Smooth muscle cell of the brain vasculature (primary cell): Measurements from ENCODE around the gene P3H1.
"Not testable (repeated sequence)": the region's sequence is repeated elsewhere in the genome, so short reads cannot be mapped to it uniquely, and the experiment has no call there.

Experiments
- DNase-seq: peaks from one replicate; pipeline ENCODE4 v3.0.0-alpha.2; 2012; ENCODE audit warnings: low read depth, low spot score

The P3H1 gene

DNA sequence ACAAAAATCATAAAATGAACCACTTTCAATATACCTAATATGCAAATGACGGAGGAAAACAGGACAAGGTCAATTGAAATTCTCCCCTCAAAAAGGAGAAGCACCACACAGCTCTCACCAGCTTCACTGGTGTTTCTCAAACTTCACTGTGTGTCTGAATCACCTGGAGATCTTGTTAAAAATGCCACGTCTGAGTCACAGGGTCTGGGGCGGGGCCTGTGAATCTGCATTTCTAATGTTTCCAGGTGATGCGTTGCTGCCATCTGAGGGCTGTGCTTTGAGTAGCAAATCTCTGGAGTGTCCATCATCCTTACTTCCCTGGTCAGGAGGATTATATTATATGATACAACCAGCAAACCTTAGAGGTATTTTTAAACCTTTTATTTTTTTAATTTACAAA is 35.8 kb downstream of the P3H1 start:
- no peak for DNase-seq

DNA sequence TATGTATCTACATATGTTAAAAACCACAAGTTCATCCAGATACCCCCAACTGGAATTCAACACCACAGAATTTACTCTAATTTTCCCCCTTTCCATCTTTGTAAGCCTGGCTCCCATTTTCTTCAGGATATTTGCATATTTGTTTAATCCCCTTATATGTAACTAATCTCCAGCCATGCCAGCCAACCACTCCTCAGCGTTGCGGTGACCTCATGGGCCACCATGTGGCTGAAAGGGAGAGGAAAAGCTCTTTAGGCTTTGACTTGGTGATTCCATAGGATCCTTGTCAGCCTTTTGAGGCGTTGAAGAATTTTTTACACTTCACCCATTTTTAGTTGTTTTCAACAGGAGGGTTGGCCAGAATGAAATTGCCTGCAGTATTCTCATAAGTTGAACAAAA is 36.8 kb downstream of the P3H1 start:
- DNase-seq: no peak

DNA sequence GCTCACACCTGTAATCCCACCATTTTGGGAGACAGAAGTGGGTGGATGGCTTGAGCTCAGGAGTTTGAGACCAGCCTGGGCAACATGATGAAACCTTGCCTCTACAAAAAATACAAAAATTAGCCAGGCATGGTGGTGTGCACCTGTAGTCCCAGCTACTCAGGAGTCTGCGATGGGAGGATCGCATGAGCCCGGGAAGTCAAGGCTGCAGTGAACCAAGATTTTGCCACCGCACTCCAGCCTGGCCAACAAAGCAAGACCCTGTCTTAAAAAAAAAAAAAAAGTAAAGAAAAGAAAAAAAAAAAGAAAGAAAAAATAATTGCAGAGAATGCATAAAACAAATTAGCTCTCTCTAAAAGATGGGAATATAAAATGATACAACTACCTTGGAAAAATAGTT is 41.0 kb downstream of the P3H1 start:
- not testable (repeated sequence) for DNase-seq

DNA sequence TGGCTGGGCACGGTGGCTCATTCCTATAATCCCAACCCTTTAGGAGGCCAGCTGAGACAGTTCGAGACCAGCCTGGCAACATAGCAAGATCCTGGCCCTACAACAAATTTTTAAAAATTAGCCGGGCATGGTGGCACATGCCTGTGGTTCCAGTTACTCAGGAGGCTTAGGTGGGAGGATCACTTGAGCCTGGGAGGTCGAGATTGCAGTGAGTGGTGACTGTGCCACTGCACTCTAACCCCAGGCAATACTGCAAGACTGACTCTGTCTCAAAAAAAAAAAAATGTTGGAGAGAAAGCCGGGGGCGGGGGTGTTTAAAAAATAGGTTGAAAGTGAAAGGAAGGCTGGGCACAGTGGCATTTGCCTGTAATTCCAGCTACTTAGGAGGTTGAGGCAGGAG is 43.3 kb downstream of the P3H1 start:
- no peak for DNase-seq

DNA sequence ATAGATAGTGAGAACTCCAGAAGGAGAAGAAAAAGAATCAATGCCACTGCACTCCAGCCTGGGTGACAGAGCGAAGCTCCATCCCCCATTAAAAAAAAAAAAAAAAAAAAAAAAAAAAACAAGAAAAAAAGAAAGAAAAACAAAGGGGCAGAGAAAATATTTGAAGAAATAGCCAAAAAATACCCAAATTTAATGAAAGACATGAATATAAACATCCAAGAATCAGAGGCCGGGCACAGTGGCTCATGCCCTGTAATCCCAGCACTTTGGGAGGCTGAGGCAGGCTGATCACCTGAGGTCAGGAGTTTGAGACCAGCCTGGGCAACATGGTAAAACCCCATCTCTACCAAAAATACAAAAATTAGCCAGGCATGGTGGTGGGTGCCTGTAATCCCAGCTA is 44.4 kb downstream of the P3H1 start:
- DNase-seq: not testable (repeated sequence)

DNA sequence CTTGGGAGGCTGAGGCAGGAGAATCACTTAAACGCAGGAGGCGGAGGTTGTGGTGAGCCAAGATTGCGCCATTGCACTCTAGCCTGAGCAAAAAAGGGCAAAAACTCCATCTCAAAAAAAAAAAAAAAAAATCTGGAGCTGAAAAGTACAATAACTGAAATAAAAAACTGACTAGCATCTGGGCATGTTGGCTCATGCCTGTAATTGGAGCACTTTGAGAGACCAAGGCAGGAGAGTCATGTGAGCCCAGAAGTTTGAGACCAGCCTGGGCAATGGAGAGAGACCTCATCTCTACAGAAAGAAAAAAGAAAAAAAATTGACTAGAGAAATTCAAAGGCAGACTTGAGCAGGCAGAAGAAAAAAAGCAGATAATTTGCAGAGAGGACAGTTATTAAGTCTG is 44.9 kb downstream of the P3H1 start:
- DNase-seq: no peak

DNA sequence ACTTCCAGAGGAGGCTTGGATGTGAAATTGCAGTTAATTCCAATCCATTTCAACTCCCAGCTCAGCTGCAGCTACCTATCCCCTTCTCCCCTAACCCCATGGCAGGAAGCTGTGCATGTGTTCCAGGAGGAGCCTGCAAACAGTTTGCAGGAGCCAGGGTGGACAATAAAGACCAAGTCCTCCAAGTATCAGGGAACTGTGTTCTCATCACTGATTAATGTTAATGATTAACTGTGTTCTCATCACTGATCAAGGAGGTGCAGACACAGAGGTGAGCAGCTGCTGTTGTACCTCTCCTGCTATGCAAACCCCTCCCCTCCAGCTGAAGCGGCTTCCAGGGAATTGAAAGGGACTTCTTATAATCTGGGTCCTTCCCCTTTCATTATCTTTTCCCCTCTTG is 46.0 kb downstream of the P3H1 start:
- DNase-seq: no peak

DNA sequence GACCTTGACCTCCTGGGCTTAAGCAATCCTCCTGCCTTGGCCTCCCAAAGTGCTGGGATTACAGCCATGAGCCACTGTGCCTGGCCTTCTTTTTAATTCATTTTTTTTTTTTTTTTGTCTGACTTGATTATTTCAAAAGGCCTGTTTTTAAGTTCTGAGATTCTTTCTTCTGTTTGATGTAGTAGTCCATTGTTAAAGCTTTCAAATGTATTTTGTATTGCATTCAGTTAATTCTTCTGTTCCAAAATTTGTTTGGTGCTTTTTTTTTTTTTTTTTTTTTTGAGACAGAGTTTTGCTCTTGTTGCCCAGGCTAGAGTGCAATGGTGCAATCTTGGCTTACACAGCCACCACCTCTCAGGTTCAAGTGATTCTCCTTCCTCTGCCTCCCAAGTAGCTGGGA is 52.4 kb downstream of the P3H1 start:
- not testable (repeated sequence) for DNase-seq

DNA sequence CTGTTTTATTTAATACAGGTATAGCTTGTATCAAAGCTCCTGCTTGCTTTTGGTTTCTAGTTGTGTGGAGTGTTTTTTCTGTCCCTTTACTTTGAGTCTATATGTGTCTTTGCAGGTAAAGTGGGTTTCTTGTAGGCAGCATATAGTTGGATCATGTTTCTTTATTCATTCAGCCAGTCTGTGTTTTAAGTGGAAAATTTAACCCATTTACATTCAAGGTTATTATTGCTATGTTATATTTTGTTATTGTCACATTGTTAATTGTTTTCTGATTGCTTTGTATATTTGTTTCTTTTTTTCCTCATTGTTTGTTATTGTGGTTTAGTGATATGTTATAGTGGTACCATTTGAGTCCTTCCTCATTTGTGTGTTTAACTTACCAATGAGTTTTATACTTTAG is 53.5 kb downstream of the P3H1 start:
- DNase-seq: no peak

DNA sequence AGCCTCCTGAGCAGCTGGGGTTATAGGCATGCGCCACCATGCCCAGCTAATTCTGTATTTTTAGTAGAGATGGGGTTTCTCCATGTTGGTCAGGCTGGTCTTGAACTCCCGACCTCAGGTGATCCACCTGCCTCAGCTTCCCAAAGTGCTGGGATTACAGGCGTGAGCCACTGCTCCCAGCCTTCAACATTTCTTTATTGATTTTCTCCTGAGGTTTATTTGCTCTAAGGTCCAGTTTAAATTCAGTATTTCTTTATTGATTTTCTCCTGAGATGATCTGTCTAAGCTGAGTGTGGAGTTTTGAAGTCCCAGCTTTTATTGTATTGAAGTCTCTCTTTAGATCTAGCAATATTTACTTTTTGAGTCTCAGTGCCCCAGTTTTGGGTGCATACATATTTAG is 54.0 kb downstream of the P3H1 start:
- not testable (repeated sequence) for DNase-seq

DNA sequence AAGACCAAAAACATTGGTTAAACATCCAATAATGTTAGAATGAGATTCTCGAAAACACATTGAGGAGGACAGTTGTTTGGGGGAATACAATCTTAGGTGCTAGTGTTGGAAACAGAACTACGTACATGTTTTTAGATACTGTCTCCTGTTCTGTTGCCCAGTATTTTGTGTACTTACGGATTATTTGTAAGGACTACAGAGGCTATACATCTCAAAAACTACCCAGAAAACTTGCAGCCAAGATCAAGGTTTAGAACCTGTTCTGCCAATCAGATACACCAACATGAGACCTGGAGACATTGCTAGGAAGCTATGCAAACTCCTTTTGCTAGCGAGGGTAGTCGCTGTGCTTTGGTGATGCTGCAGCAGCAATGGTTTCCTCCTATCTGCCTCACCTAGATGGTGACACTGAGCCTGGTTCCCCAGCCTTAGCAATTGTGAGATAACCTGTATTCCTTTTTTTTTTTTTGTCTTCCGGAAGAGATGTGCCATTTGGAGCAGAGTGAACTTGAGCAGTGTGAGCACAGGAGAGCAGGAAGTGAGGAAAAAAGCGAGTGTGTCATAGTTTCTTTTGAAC is 62.9 kb downstream of the P3H1 start:
- no peak for DNase-seq

DNA sequence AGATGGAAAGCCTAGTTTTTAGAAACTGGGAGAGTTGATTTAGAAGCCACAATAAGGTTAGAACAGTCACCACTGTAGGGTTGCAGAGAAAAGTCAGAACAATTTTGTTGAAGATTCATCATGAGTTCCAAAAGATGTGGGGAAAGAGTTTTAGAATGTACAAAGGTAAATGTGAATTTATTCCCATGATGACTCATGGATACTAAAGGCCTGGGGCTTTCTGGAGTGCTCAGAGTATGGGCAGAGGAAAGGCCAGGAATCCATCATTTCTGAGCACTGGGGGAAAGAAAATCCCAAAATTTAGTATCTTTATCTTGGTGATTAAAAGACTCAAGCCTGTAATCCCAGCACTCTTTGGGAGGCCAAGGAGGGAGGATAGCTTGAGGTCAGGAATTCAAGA is 66.8 kb downstream of the P3H1 start:
- DNase-seq: no peak

DNA sequence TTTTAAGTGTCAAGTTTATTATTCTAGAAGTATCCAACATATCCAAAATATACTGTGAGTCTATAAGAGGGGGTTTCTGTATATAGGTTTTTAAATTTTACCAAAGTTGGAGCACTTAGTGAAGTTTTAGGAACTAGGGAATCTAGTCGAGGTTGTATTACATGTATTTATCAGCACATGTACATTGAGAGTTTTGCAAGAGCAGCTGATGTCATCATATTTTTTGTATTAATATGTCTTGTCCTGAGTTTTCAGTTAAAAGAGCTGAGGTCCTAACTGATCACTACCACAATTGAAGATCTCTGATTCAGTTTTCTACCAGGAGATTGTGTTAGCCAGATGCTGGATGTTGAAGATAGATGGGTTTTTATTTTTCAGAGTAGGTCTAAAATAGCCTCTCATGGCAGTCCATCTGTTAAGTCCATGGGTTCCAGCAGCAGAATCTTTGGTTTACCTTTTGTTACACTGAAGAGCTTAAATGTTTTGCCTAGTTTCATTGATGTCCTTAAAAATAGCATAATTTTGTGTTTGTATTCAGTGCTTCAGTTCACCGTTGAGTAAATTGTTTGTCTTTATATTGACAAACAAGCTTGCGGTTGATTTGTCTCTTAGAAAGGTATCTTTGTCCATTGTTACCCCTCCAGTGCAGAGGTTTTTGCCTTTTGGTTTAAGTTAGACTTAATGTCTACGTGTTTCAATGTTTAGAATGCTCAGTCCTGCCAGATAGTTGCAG is 68.6 kb downstream of the P3H1 start:
- DNase-seq: no peak
